GM21360 (cell line): ENCODE measurements around the gene MAP3K21.

Experiments
- ATAC-seq: cut with Tn5 transposase; IDR thresholded peaks from one replicate; pipeline ENCODE4 v1.9.1; 2021; ENCODE audit warnings: mild to moderate bottlenecking, moderate library complexity; ENCODE audit not compliant: unreplicated experiment

MAP3K21 gene

DNA sequence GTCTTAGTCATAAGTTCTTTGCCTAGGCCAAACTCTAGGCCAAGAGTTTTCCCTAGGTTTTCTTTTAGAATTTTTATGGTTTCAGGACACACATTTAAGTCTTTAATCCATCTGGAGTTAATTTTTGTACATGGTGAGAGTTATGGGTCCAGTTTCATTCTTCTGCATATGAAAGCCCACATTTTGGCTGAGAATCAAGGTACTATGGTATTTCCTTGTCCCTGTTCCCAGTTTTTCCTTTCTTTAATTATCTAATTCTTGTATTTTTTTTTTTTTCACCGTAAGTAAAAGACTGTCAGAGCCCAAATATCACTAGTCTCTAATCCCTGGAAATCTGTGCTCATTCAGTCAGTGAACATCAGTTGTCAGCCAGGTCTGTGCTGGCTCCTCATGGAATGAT is 105.4 kb downstream of the MAP3K21 start:
- no peak for ATAC-seq

DNA sequence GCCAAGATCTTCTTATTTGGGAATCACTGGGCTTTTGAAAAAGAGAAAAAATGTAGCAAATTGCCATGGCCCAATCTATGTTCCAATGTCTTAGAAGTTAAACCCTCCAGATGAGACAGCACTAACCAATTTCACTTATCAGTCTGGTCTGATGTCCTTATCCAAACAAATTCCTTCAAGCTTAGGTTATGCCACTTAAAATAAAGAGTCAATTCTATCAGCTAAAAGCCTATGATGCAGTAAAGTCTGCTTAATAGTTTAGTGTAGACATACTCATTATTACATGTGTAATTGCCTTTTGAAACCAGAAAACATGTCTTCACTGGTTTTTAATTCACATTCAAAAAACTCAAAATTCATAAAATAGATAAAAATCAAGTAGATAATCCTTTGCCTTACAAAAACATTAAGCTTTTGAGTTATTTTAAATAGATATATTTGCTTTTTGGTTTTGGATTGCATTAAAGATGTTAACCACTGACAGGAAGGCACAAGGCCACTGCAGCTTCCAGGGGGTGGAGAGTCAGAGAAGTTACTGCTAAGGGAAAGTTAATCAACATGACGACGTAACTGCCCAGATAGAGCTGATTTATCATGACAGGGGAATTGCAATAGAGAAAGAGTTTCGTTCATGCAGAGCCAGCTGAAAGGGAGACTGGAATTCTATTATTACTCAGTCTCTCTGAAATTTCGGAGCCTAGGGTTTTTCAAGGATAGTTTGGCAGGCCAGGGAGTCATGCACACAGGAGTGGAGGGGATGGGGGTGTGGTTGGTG is 106.1 kb downstream of the MAP3K21 start:
- ATAC-seq, result no peak
